HUES6 (cell line): ENCODE data around the gene FGF9.

Source experiments
- H3K27ac ChIP-seq: 2 replicates; pipeline ENCODE4 v1.7.0; 2013; ENCODE audit warnings: low read depth, mild to moderate bottlenecking, low read length, inconsistent platforms
- H3K27me3 ChIP-seq: 2 replicates; pipeline ENCODE4 v1.6.1; 2013; ENCODE audit warnings: low read length; ENCODE audit not compliant: control insufficient read depth, insufficient read depth
- H3K36me3 ChIP-seq: 2 replicates; pipeline ENCODE4 v1.6.1; 2013; ENCODE audit warnings: low read length; ENCODE audit not compliant: control insufficient read depth, insufficient read depth
- H3K4me1 ChIP-seq: 2 replicates; pipeline ENCODE4 v1.6.1; 2013; ENCODE audit warnings: low read length; ENCODE audit not compliant: control insufficient read depth, insufficient read depth
- H3K4me3 ChIP-seq: 2 replicates; pipeline ENCODE4 v1.5.1; 2013; ENCODE audit warnings: low read depth, low read length
- H3K9ac ChIP-seq: one replicate; pipeline ENCODE4 v1.6.1; 2013; ENCODE audit warnings: mild to moderate bottlenecking, low read length
- H3K9me3 ChIP-seq: 2 replicates; pipeline ENCODE4 v1.6.1; 2013; ENCODE audit warnings: low read depth, low read length; ENCODE audit not compliant: control insufficient read depth, insufficient read depth

The FGF9 gene

GRCh38 chr13:21675095-21675991 is 4.5 kb downstream of the FGF9 start:
- peak overlapping the region; percentile 71 for H3K4me3 ChIP-seq
- peaks cover 75% of the 10 kb centered on the region for H3K27me3 ChIP-seq
- H3K27ac ChIP-seq, result no peak overlapping the region
- peaks cover 23% of the 10 kb centered on the region for H3K4me1 ChIP-seq
- H3K9ac ChIP-seq, result no peak overlapping the region
- H3K9me3 ChIP-seq, result no peaks in the 10 kb centered on the region
- H3K36me3 ChIP-seq, result no peaks in the 10 kb centered on the region

- Histone ChIP-seq H3K9ac (no peak overlapping the region), H3K4me1 (peaks cover 17% of the 10 kb centered on the region), H3K4me3 (no peak overlapping the region), H3K27ac (no peak overlapping the region), H3K9me3 (no peaks in the 10 kb centered on the region), H3K36me3 (no peaks in the 10 kb centered on the region), H3K27me3 (peaks cover 62% of the 10 kb centered on the region)
Observed at GRCh38 chr13:21676611-21677021, 5.7 kb downstream of the FGF9 start.

GRCh38 chr13:21677075-21677623 is 6.3 kb downstream of the FGF9 start:
- Histone ChIP-seq H3K4me3 (no peak overlapping the region), H3K9ac (no peak overlapping the region), H3K4me1 (peaks cover 14% of the 10 kb centered on the region), H3K27ac (no peak overlapping the region), H3K27me3 (peaks cover 57% of the 10 kb centered on the region), H3K36me3 (no peaks in the 10 kb centered on the region), H3K9me3 (no peaks in the 10 kb centered on the region)

- H3K9me3 ChIP-seq, result no peaks in the 10 kb centered on the region
- H3K27me3 ChIP-seq, result peaks cover 4% of the 10 kb centered on the region
- no peak overlapping the region for H3K4me3 ChIP-seq
- H3K4me1 ChIP-seq, result no peaks in the 10 kb centered on the region
- H3K9ac ChIP-seq, result no peak overlapping the region
- no peak overlapping the region for H3K27ac ChIP-seq
- H3K36me3 ChIP-seq, result no peaks in the 10 kb centered on the region
Observed at GRCh38 chr13:21683034-21683733, 12.3 kb downstream of the FGF9 start.

GRCh38 chr13:21684576-21684975 is 13.7 kb downstream of the FGF9 start:
- no peaks in the 10 kb centered on the region for H3K36me3 ChIP-seq
- peaks cover 4% of the 10 kb centered on the region; the same call in 1 of the 2 replicates for H3K27me3 ChIP-seq
- no peak overlapping the region for H3K9ac ChIP-seq

GRCh38 chr13:21685485-21686064 is 14.7 kb downstream of the FGF9 start:
- H3K4me1 ChIP-seq, result no peaks in the 10 kb centered on the region
- H3K27me3 ChIP-seq, result peaks cover 4% of the 10 kb centered on the region; the same call in 1 of the 2 replicates
- H3K27ac ChIP-seq, result no peak overlapping the region
- H3K36me3 ChIP-seq, result no peaks in the 10 kb centered on the region
- no peaks in the 10 kb centered on the region for H3K9me3 ChIP-seq
- H3K4me3 ChIP-seq, result no peak overlapping the region
- H3K9ac ChIP-seq, result no peak overlapping the region

More at GRCh38 chr13:21684576-21684975, 13.7 kb downstream of the FGF9 start:
- no peaks in the 10 kb centered on the region for H3K4me1 ChIP-seq
- no peaks in the 10 kb centered on the region for H3K9me3 ChIP-seq
- H3K4me3 ChIP-seq, result no peak overlapping the region
- H3K27ac ChIP-seq, result no peak overlapping the region

- Histone ChIP-seq H3K27ac (no peak overlapping the region), H3K9me3 (no peaks in the 10 kb centered on the region), H3K36me3 (no peaks in the 10 kb centered on the region), H3K4me3 (no peak overlapping the region), H3K27me3 (peaks cover 4% of the 10 kb centered on the region; the same call in 1 of the 2 replicates), H3K4me1 (no peaks in the 10 kb centered on the region), H3K9ac (no peak overlapping the region)
Observed at GRCh38 chr13:21686751-21687391, 16.0 kb downstream of the FGF9 start.

- Histone ChIP-seq H3K4me3 (no peak overlapping the region), H3K27me3 (peaks cover 4% of the 10 kb centered on the region; the same call in 1 of the 2 replicates), H3K4me1 (no peaks in the 10 kb centered on the region), H3K36me3 (no peaks in the 10 kb centered on the region), H3K9ac (no peak overlapping the region), H3K9me3 (no peaks in the 10 kb centered on the region), H3K27ac (no peak overlapping the region)
Observed at GRCh38 chr13:21688056-21688455, 17.2 kb downstream of the FGF9 start.

GRCh38 chr13:21689097-21689496 is 18.2 kb downstream of the FGF9 start:
- no peaks in the 10 kb centered on the region for H3K36me3 ChIP-seq
- H3K9me3 ChIP-seq, result no peaks in the 10 kb centered on the region
- H3K4me3 ChIP-seq, result no peak overlapping the region
- no peak overlapping the region for H3K9ac ChIP-seq
- H3K27me3 ChIP-seq, result no peaks in the 10 kb centered on the region
- H3K4me1 ChIP-seq, result no peaks in the 10 kb centered on the region
- H3K27ac ChIP-seq, result no peak overlapping the region

- Histone ChIP-seq H3K9me3 (no peaks in the 10 kb centered on the region), H3K27me3 (no peaks in the 10 kb centered on the region), H3K4me3 (no peak overlapping the region), H3K36me3 (no peaks in the 10 kb centered on the region), H3K4me1 (no peaks in the 10 kb centered on the region), H3K27ac (no peak overlapping the region), H3K9ac (no peak overlapping the region)
Observed at GRCh38 chr13:21690955-21691354, 20.1 kb downstream of the FGF9 start.
